HCT116 (cell line): ENCODE measurements around the gene DLG2. TPM values are rescaled to one million over a fixed set of nuclear protein-coding genes. Genes with fewer than 3 reads are reported as not detected.

Experiments used
- ATAC-seq: fragments of 200-7000 bp; cut with Tn5 transposase; 2 replicates; pipeline ENCODE4 v1.9.1; 2020; ENCODE audit warnings: mild to moderate bottlenecking, moderate library complexity
- BruUV-seq: library from RNA; stranded (reverse); fragments of 400-500 nt; replicated peaks from 2 replicates; lab custom pipeline; 2021; lab: Mats Ljungman, UMichigan
- CTCF ChIA-PET: fragments of 300-600 bp; sonication (Branson Sonifier 250); formaldehyde crosslinking; loops from one replicate; lab custom pipeline; 2021; ENCODE audit warnings: antibody characterized with exemption; lab: Charles Lee
- POLR2A ChIA-PET: fragments of 300-600, 350-600 bp; sonication (Branson Sonifier 250); formaldehyde crosslinking; loops from one replicate; lab custom pipeline; 2021; ENCODE audit warnings: antibody characterized with exemption; lab: Charles Lee
- RAD21 ChIA-PET, 2 experiments: fragments of 300-600 bp; sonication (Branson Sonifier 250); formaldehyde crosslinking; loops; one replicate each; lab custom pipeline; 2023; ENCODE audit warnings: low total read pairs in 2 of 2; ENCODE audit not compliant: uncharacterized antibody in 2 of 2, unreplicated experiment in 2 of 2, low non-redundant PET in 1 of 2; lab: Charles Lee
- DNase-seq: peaks from one replicate; pipeline ENCODE4 v3.0.0-alpha.2; 2010; ENCODE audit warnings: low read depth, low spot score
- H2AFZ ChIP-seq: fragments of 200-600 bp; shearing (Covaris generic), sonication (generic); 2 replicates; pipeline ENCODE4 v1.6.1; 2017; ENCODE audit warnings: low read depth, mixed run types, mixed read lengths, antibody characterized with exemption, low read length; ENCODE audit not compliant: poor library complexity, severe bottlenecking
- H3K27ac ChIP-seq: 2 replicates; pipeline ENCODE4 v1.5.1; 2012; ENCODE audit warnings: low read depth, low read length
- H3K27me3 ChIP-seq: fragments of 200-600 bp; sonication (generic); 2 replicates; pipeline ENCODE4 v1.6.1; 2016; ENCODE audit warnings: mixed run types, low read length, mixed read lengths; ENCODE audit not compliant: insufficient read depth
- H3K36me3 ChIP-seq, 2 experiments: fragments of 200-500 bp in 1 of 2; fragments of 200-600 bp in 1 of 2; sonication (Bioruptor generic) in 1 of 2; sonication (generic) in 1 of 2; 2 replicates each; pipeline versions ENCODE4 v1.5.1 to v1.6.1; 2014 to 2016; ENCODE audit warnings: low read length in 2 of 2, inconsistent platforms in 1 of 2, mixed read lengths in 1 of 2, mixed run types in 1 of 2; ENCODE audit not compliant: insufficient read depth in 2 of 2, control insufficient read depth in 1 of 2
- H3K4me1 ChIP-seq, 2 experiments: fragments of 200-600 bp in 1 of 2; sonication (generic) in 1 of 2; 2 replicates each; pipeline versions ENCODE4 v1.5.1 to v1.6.1; 2012 to 2017; ENCODE audit warnings: low read length in 2 of 2, inconsistent platforms in 1 of 2, mild to moderate bottlenecking in 1 of 2, mixed read lengths in 1 of 2, mixed run types in 1 of 2, moderate library complexity in 1 of 2; ENCODE audit not compliant: insufficient read depth in 2 of 2, control insufficient read depth in 1 of 2
- H3K4me2 ChIP-seq: fragments of 200-600 bp; sonication (generic); 2 replicates; pipeline ENCODE4 v1.6.1; 2017; ENCODE audit warnings: mixed run types, low read length, mixed read lengths
- H3K4me3 ChIP-seq, 2 experiments: fragments of 200-600 bp in 1 of 2; sonication (generic) in 1 of 2; replicated peaks in 1 of 2; 2 replicates each; pipeline ENCODE4 v1.5.1; 2011 to 2016; ENCODE audit warnings: low read length in 2 of 2, control low read depth in 1 of 2, low read depth in 1 of 2, mild to moderate bottlenecking in 1 of 2, mixed read lengths in 1 of 2, mixed run types in 1 of 2
- H3K79me2 ChIP-seq: fragments of 200-600 bp; sonication (generic); 2 replicates; pipeline ENCODE4 v1.6.1; 2017; ENCODE audit warnings: mild to moderate bottlenecking, mixed run types, low read length, moderate library complexity, mixed read lengths; ENCODE audit not compliant: insufficient read depth
- H3K9ac ChIP-seq: fragments of 200-600 bp; sonication (generic); 2 replicates; pipeline ENCODE4 v1.6.1; 2016; ENCODE audit warnings: low read length, mixed read lengths
- H3K9me2 ChIP-seq: fragments of 200-600 bp; sonication (generic), shearing (Covaris generic); 2 replicates; pipeline ENCODE4 v1.6.1; 2017; ENCODE audit warnings: mixed run types, mild to moderate bottlenecking, moderate library complexity; ENCODE audit not compliant: insufficient read depth
- H3K9me3 ChIP-seq, 2 experiments: fragments of 200-500 bp in 1 of 2; fragments of 200-600 bp in 1 of 2; sonication (Bioruptor generic) in 1 of 2; sonication (generic) in 1 of 2; 2 replicates each; pipeline ENCODE4 v1.6.1; 2014 to 2017; ENCODE audit warnings: low read length in 2 of 2, mixed read lengths in 2 of 2, inconsistent platforms in 1 of 2, low read depth in 1 of 2, mild to moderate bottlenecking in 1 of 2, mixed run types in 1 of 2, moderate library complexity in 1 of 2; ENCODE audit not compliant: control insufficient read depth in 1 of 2, insufficient read depth in 1 of 2
- H4K20me1 ChIP-seq: fragments of 200-600 bp; sonication (generic), shearing (Covaris generic); 2 replicates; pipeline ENCODE4 v1.6.1; 2017; ENCODE audit warnings: mixed run types, mild to moderate bottlenecking, moderate library complexity; ENCODE audit not compliant: insufficient read depth
- CEBPB ChIP-seq: IDR thresholded peaks from 2 replicates; pipeline ENCODE4 v1.6.1; 2012; ENCODE audit warnings: low read depth
- EZH2 ChIP-seq: fragments of 200-600 bp; sonication (generic); IDR thresholded peaks from 2 replicates; pipeline ENCODE4 v1.6.1; 2017; ENCODE audit warnings: antibody characterized with exemption, mixed run types
- FOSL1 ChIP-seq: IDR thresholded peaks from 2 replicates; pipeline ENCODE4 v1.6.1; 2012; ENCODE audit warnings: low read depth
- JUND ChIP-seq: IDR thresholded peaks from 2 replicates; pipeline ENCODE4 v1.6.1; 2012
- POLR2AphosphoS5 ChIP-seq: IDR thresholded peaks from 2 replicates; pipeline ENCODE4 v1.6.1; 2011; ENCODE audit warnings: mild to moderate bottlenecking, low read depth, low read length, moderate library complexity
- SIN3A ChIP-seq: IDR thresholded peaks from 2 replicates; pipeline ENCODE4 v1.6.1; 2012; ENCODE audit warnings: low read depth
- SP1 ChIP-seq: IDR thresholded peaks from 2 replicates; pipeline ENCODE4 v1.6.1; 2012; ENCODE audit warnings: low read depth
- TCF7L2 ChIP-seq: IDR thresholded peaks from 2 replicates; pipeline ENCODE4 v1.7.0; 2011; ENCODE audit warnings: borderline replicate concordance, inconsistent platforms; ENCODE audit not compliant: insufficient read depth, insufficient read length; ENCODE audit errors: extremely low read depth
- YY1 ChIP-seq: IDR thresholded peaks from 2 replicates; pipeline ENCODE4 v1.6.1; 2011; ENCODE audit warnings: low read length, low read depth, moderate library complexity, mild to moderate bottlenecking; ENCODE audit not compliant: insufficient replicate concordance; ENCODE audit errors: extremely low read depth
- ZFX ChIP-seq: fragments of 450-650 bp; IDR thresholded peaks from 2 replicates; pipeline ENCODE4 v1.6.1; 2017
- intact Hi-C: fragments of 100-400 bp; cut with micrococcal nuclease; formaldehyde crosslinking; loops from 2 replicates; pipeline ENCODE4 v1.10.0; 2022
- total RNA-seq: library from RNA; stranded (reverse); gene quantifications from one replicate; pipeline ENCODE4 v1.2.1, GENCODE V29; 2021; ENCODE audit not compliant: unreplicated experiment
- TF ChIP-seq, protein P1 (sequence below): IDR thresholded peaks from 2 replicates; pipeline ENCODE4 v1.6.1; 2012
- TF ChIP-seq, protein P2 (sequence below), 3 experiments: fragments of 200-600 bp in 1 of 3; sonication (generic) in 1 of 3; IDR thresholded peaks in 2 of 3; conservative IDR thresholded peaks in 1 of 3; 2 replicates each; pipeline ENCODE4 v1.5.1; 2012 to 2017; ENCODE audit warnings: low read depth in 2 of 3, low read length in 2 of 3, antibody characterized with exemption in 1 of 3, borderline replicate concordance in 1 of 3, control low read depth in 1 of 3, mild to moderate bottlenecking in 1 of 3, mixed read lengths in 1 of 3, mixed run types in 1 of 3, moderate library complexity in 1 of 3; ENCODE audit not compliant: insufficient read depth in 1 of 3
- TF ChIP-seq, protein P3 (sequence below): IDR thresholded peaks from 2 replicates; pipeline ENCODE4 v1.6.1; 2012
- TF ChIP-seq, protein P4 (sequence below): IDR thresholded peaks from 2 replicates; pipeline ENCODE4 v1.6.1; 2011; ENCODE audit warnings: mild to moderate bottlenecking, low read length, moderate library complexity; ENCODE audit not compliant: insufficient replicate concordance; ENCODE audit errors: extremely low read depth

Gene DLG2
- total RNA-seq, 1 experiment from 2014 or later: 2.4 TPM

DNA sequence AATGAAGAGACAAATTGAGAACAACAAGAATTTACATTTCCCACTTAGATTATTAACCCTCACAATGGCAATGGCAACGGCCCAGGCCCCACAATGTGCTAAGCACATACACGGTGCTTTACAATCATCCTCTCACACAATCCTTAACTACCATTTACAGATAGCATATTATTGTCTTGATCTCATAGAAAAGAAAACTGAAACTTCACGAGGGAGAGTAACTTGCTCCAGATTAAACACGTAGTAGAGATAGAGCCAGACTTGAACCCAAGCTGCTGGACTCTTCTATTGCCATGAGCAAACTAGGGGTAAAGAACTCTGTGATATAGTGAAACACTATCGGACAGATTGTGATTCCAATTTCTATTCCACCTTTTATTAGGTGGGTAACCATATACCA lies 665.1 kb downstream of the DLG2 start:
- no peak for DNase-seq
- Histone ChIP-seq H3K4me1 (no peaks in the 10 kb centered on the region), H3K27me3 (peaks cover 8% of the 10 kb centered on the region), H3K79me2 (no peaks in the 10 kb centered on the region), H3K4me2 (no peak overlapping the region), H3K4me3 (no peak overlapping the region), H3K36me3 (no peaks in the 10 kb centered on the region), H3K9me2 (no peaks in the 10 kb centered on the region), H2AFZ (no peak overlapping the region), H3K9ac (no peak overlapping the region), H3K27ac (no peak overlapping the region), H4K20me1 (no peaks in the 10 kb centered on the region), H3K9me3 (no peaks in the 10 kb centered on the region)
- no peak for ATAC-seq
- RAD21 ChIA-PET: no interaction called here
- CTCF ChIA-PET: no interaction called here
- POLR2A ChIA-PET: no interaction called here
- intact Hi-C loops: no loop called here
- no TSS peak for BruUV-seq
- TF ChIP-seq POLR2AphosphoS5 (no peak), TCF7L2 (no peak), SIN3A (no peak), YY1 (no peak), FOSL1 (no peak), ZFX (no peak), SP1 (no peak), CEBPB (no peak), JUND (no peak), EZH2 (no peak)
- TF ChIP-seq, protein P1, sequence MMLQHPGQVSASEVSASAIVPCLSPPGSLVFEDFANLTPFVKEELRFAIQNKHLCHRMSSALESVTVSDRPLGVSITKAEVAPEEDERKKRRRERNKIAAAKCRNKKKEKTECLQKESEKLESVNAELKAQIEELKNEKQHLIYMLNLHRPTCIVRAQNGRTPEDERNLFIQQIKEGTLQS: no peak
- TF ChIP-seq, protein P2, sequence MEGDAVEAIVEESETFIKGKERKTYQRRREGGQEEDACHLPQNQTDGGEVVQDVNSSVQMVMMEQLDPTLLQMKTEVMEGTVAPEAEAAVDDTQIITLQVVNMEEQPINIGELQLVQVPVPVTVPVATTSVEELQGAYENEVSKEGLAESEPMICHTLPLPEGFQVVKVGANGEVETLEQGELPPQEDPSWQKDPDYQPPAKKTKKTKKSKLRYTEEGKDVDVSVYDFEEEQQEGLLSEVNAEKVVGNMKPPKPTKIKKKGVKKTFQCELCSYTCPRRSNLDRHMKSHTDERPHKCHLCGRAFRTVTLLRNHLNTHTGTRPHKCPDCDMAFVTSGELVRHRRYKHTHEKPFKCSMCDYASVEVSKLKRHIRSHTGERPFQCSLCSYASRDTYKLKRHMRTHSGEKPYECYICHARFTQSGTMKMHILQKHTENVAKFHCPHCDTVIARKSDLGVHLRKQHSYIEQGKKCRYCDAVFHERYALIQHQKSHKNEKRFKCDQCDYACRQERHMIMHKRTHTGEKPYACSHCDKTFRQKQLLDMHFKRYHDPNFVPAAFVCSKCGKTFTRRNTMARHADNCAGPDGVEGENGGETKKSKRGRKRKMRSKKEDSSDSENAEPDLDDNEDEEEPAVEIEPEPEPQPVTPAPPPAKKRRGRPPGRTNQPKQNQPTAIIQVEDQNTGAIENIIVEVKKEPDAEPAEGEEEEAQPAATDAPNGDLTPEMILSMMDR (IDR thresholded peaks at IDR 0.05 in 2 of 3, conservative IDR thresholded peaks at IDR 0.05 in 1 of 3; ENCODE audit: borderline replicate concordance in 1 of 3, insufficient read depth in 1 of 3, low read depth in 2 of 3, low read length in 2 of 3): no peak
- TF ChIP-seq, protein P3, sequence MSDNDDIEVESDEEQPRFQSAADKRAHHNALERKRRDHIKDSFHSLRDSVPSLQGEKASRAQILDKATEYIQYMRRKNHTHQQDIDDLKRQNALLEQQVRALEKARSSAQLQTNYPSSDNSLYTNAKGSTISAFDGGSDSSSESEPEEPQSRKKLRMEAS: no peak
- TF ChIP-seq, protein P4, sequence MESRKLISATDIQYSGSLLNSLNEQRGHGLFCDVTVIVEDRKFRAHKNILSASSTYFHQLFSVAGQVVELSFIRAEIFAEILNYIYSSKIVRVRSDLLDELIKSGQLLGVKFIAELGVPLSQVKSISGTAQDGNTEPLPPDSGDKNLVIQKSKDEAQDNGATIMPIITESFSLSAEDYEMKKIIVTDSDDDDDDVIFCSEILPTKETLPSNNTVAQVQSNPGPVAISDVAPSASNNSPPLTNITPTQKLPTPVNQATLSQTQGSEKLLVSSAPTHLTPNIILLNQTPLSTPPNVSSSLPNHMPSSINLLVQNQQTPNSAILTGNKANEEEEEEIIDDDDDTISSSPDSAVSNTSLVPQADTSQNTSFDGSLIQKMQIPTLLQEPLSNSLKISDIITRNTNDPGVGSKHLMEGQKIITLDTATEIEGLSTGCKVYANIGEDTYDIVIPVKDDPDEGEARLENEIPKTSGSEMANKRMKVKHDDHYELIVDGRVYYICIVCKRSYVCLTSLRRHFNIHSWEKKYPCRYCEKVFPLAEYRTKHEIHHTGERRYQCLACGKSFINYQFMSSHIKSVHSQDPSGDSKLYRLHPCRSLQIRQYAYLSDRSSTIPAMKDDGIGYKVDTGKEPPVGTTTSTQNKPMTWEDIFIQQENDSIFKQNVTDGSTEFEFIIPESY: no peak
- TF ChIP-seq, all 23 proteins: peak for 0
